Hepatocyte (in vitro differentiated cells): Measurements from ENCODE around the gene SNRPB. TPM values are rescaled to one million over a fixed set of nuclear protein-coding genes. Genes with fewer than 3 reads are reported as not detected.

Source experiments
- DNase-seq: peaks from one replicate; pipeline ENCODE4 v3.0.0-alpha.2; 2016; ENCODE audit warnings: low spot score
- H2AFZ ChIP-seq: fragments of 200-600 bp; sonication (generic); 2 replicates; pipeline ENCODE4 v1.6.0; 2016; ENCODE audit warnings: antibody characterized with exemption, mild to moderate bottlenecking
- H3K27ac ChIP-seq: fragments of 200-600 bp; sonication (generic); 2 replicates; pipeline ENCODE4 v1.5.1; 2016; ENCODE audit warnings: mild to moderate bottlenecking
- H3K27me3 ChIP-seq: fragments of 200-600 bp; sonication (generic); 2 replicates; pipeline ENCODE4 v1.6.1; 2016
- H3K36me3 ChIP-seq: fragments of 200-600 bp; sonication (generic); replicated peaks from 2 replicates; pipeline ENCODE4 v1.5.1; 2016; ENCODE audit warnings: low read depth; ENCODE audit not compliant: insufficient read depth
- H3K4me1 ChIP-seq: fragments of 200-600 bp; sonication (generic); 2 replicates; pipeline ENCODE4 v1.5.1; 2016; ENCODE audit warnings: mild to moderate bottlenecking, moderate library complexity; ENCODE audit not compliant: insufficient read depth
- H3K4me2 ChIP-seq: fragments of 200-600 bp; sonication (generic); 2 replicates; pipeline ENCODE4 v1.6.0; 2016
- H3K4me3 ChIP-seq: fragments of 200-600 bp; sonication (generic); 2 replicates; pipeline ENCODE4 v1.5.1; 2016; ENCODE audit warnings: mild to moderate bottlenecking
- H3K79me2 ChIP-seq: fragments of 200-600 bp; sonication (generic); 2 replicates; pipeline ENCODE4 v1.6.0; 2017; ENCODE audit warnings: mild to moderate bottlenecking
- H3K9me2 ChIP-seq: fragments of 200-600 bp; sonication (generic); replicated peaks from 2 replicates; pipeline ENCODE4 v1.6.0; 2017; ENCODE audit warnings: mild to moderate bottlenecking; ENCODE audit not compliant: insufficient read depth
- H3K9me3 ChIP-seq: fragments of 200-600 bp; sonication (generic); 2 replicates; pipeline ENCODE4 v1.5.1; 2016; ENCODE audit warnings: low read depth, mild to moderate bottlenecking
- H4K20me1 ChIP-seq: fragments of 200-600 bp; sonication (generic); 2 replicates; pipeline ENCODE4 v1.6.0; 2016; ENCODE audit warnings: mild to moderate bottlenecking; ENCODE audit not compliant: insufficient read depth, poor library complexity, severe bottlenecking
- EZH2 ChIP-seq: fragments of 200-600 bp; sonication (generic); IDR thresholded peaks from 2 replicates; pipeline ENCODE4 v1.6.1; 2016; ENCODE audit warnings: antibody characterized with exemption, mild to moderate bottlenecking, borderline replicate concordance
- EZH2phosphoT487 ChIP-seq: fragments of 200-600 bp; sonication (generic); IDR thresholded peaks from one replicate; pipeline ENCODE4 v1.6.1; 2018; ENCODE audit warnings: antibody characterized with exemption, mild to moderate bottlenecking, low read depth, moderate library complexity; ENCODE audit not compliant: unreplicated experiment, severe bottlenecking
- WGBS: methylation state at CpG from one replicate; pipeline ENCODE4 v1.1.6; 2016; ENCODE audit warnings: low lambda C conversion rate; ENCODE audit errors: missing lambda C conversion rate; 5-methylcytosine and 5-hydroxymethylcytosine counted together
- polyA plus RNA-seq: library from polyadenylated mRNA; unstranded; fragments of >200 nt; fragmentation: Nextera tagmentation; extraction: Ambion mirVana; gene quantifications from 2 replicates; pipeline ENCODE4 v1.2.1, GENCODE V29; 2016
- total RNA-seq: library from RNA; depleted of rRNA; stranded (reverse); fragments of >200 nt; gene quantifications from 2 replicates; pipeline ENCODE4 v1.2.3, GENCODE V29; 2014
- TF ChIP-seq, protein P1 (sequence below): fragments of 200-600 bp; sonication (generic); IDR thresholded peaks from 2 replicates; pipeline ENCODE4 v1.5.1; 2016; ENCODE audit warnings: antibody characterized with exemption, mild to moderate bottlenecking; ENCODE audit not compliant: poor library complexity

Gene SNRPB
- total and polyA plus RNA-seq, 2 experiments from 2014 or later, result 201 to 219 TPM

DNA sequence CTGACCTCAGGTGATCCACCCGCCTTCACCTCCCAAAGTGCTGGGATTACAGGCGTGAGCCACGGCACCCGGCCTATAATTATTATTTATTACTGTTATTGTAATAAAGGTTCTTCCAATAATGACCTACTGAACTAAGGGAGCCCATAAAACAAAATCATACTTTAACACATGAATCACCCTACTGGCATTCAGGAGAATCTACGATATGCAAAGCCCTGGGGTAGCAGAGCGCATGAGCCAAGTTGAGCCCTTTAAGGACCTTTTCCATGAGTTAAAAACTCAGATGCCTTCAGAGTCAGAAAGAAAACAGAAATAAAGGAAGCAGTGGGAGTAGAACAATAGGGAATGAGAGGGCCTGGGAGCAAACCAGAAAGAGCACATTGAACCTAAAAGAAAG, 41.5 kb downstream of the SNRPB start:
- H3K79me2 ChIP-seq, result no peaks in the 10 kb centered on the region
- H4K20me1 ChIP-seq, result no peaks in the 10 kb centered on the region
- no peak overlapping the region for H3K4me3 ChIP-seq
- no peaks in the 10 kb centered on the region for H3K4me1 ChIP-seq
- H3K4me2 ChIP-seq, result no peak overlapping the region
- H2AFZ ChIP-seq, result no peak overlapping the region
- H3K9me3 ChIP-seq, result no peaks in the 10 kb centered on the region
- H3K27me3 ChIP-seq, result no peaks in the 10 kb centered on the region
- H3K9me2 ChIP-seq, result no peaks in the 10 kb centered on the region
- TF ChIP-seq, protein P1, sequence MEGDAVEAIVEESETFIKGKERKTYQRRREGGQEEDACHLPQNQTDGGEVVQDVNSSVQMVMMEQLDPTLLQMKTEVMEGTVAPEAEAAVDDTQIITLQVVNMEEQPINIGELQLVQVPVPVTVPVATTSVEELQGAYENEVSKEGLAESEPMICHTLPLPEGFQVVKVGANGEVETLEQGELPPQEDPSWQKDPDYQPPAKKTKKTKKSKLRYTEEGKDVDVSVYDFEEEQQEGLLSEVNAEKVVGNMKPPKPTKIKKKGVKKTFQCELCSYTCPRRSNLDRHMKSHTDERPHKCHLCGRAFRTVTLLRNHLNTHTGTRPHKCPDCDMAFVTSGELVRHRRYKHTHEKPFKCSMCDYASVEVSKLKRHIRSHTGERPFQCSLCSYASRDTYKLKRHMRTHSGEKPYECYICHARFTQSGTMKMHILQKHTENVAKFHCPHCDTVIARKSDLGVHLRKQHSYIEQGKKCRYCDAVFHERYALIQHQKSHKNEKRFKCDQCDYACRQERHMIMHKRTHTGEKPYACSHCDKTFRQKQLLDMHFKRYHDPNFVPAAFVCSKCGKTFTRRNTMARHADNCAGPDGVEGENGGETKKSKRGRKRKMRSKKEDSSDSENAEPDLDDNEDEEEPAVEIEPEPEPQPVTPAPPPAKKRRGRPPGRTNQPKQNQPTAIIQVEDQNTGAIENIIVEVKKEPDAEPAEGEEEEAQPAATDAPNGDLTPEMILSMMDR, result no peak
- TF ChIP-seq EZH2 (no peak), EZH2phosphoT487 (no peak)
- no peak for DNase-seq
- H3K36me3 ChIP-seq, result no peaks in the 10 kb centered on the region
- WGBS, result 86% methylated on average over 6 of the region's 6 CpGs
- no peak overlapping the region for H3K27ac ChIP-seq

DNA sequence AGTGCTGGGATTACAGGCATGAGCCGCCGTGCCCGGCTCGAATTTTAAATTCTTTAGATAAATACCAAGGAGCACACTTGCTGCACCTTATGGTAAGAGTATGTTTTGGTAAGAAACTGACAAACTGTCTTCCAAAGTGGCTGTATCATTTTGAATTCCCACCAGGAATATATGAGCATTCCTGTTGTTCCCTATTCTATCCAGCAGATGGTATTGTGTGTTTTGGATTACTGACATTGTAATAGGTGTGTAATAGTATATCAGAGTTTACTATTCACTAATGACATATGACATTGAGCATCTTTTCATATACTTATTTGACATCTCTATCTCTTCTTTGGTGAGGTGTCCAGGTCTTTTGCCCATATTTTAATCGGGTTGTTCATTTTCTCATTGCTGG, 49.3 kb downstream of the SNRPB start:
- no peak overlapping the region for H3K4me3 ChIP-seq
- no peak overlapping the region for H3K27ac ChIP-seq
- 77% methylated on average over 5 of the region's 5 CpGs for WGBS

DNA sequence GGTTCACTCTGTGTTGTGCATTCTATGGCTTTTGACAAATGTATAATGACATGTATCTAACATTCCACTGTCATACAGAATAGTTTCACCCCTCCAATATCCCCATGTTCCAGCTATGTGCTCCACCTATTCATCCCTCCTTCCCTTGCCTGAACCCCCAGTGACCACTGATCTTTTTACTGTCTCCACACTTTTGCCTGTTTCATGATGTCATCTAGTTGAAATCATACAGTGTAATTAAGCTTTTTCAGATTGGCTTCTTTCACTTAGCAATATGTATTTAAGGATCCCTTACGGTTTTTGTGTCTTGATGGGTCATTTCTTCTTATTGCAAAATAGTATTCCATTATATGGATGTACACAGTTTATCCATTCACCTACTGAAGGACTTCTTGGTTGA, 50.1 kb downstream of the SNRPB start:
- Histone ChIP-seq H4K20me1 (no peaks in the 10 kb centered on the region), H3K27ac (no peak overlapping the region), H3K36me3 (no peaks in the 10 kb centered on the region), H3K79me2 (no peaks in the 10 kb centered on the region), H3K9me2 (no peaks in the 10 kb centered on the region), H3K4me3 (no peak overlapping the region), H3K4me1 (no peaks in the 10 kb centered on the region), H3K9me3 (no peaks in the 10 kb centered on the region), H3K27me3 (no peaks in the 10 kb centered on the region), H3K4me2 (no peak overlapping the region), H2AFZ (no peak overlapping the region)
- DNase-seq, result no peak
- TF ChIP-seq EZH2 (no peak), EZH2phosphoT487 (no peak)
- TF ChIP-seq, protein P1, result no peak
- WGBS, result 70% methylated on average over 1 of the region's 1 CpG

More for the DNA sequence above, 49.3 kb downstream of the SNRPB start:
- Histone ChIP-seq H2AFZ (no peak overlapping the region), H3K4me2 (no peak overlapping the region), H3K9me3 (no peaks in the 10 kb centered on the region), H3K79me2 (no peaks in the 10 kb centered on the region), H3K9me2 (no peaks in the 10 kb centered on the region), H3K27me3 (no peaks in the 10 kb centered on the region), H3K4me1 (no peaks in the 10 kb centered on the region), H3K36me3 (no peaks in the 10 kb centered on the region), H4K20me1 (no peaks in the 10 kb centered on the region)
- no peak for DNase-seq
- TF ChIP-seq, protein P1, result no peak
- TF ChIP-seq EZH2phosphoT487 (no peak), EZH2 (no peak)

DNA sequence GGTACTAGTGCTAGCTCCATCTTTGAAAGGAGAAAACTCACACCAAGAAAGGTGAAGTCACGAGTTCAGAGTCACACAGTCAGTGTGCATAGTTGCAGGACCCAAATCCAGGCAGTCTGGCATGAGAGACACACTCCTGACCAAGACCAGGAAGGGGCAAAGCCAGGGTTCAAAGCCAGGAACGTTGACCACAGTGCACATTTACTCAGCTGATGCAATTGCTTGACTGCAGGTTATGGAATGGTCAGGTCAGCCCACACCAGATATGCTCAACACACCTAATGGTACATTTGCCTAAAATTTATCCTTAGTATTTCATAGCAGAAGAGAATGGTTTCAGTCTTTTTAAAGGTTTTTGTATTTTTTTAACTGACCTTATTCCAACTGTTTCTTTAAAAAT, 52.2 kb downstream of the SNRPB start:
- 49% methylated on average over 2 of the region's 2 CpGs for WGBS
- Histone ChIP-seq H3K27ac (no peak overlapping the region), H3K4me1 (no peaks in the 10 kb centered on the region), H3K27me3 (no peaks in the 10 kb centered on the region), H3K4me2 (no peak overlapping the region), H2AFZ (no peak overlapping the region), H3K36me3 (no peaks in the 10 kb centered on the region), H3K9me2 (no peaks in the 10 kb centered on the region), H3K9me3 (no peaks in the 10 kb centered on the region), H3K79me2 (no peaks in the 10 kb centered on the region), H4K20me1 (no peaks in the 10 kb centered on the region), H3K4me3 (no peak overlapping the region)
- TF ChIP-seq EZH2 (no peak), EZH2phosphoT487 (no peak)
- no peak for DNase-seq
